ENCODE measurements around the gene WIPF2. TPM values are rescaled to one million over a fixed set of nuclear protein-coding genes. Genes with fewer than 3 reads are reported as not detected.

WIPF2 gene
- total and polyA plus RNA-seq, 2 of the 8 experiments (the other 6 are each of a cell fraction or from before 2014, with no cell fraction given), result 6.9 to 25.3 TPM

DNA sequence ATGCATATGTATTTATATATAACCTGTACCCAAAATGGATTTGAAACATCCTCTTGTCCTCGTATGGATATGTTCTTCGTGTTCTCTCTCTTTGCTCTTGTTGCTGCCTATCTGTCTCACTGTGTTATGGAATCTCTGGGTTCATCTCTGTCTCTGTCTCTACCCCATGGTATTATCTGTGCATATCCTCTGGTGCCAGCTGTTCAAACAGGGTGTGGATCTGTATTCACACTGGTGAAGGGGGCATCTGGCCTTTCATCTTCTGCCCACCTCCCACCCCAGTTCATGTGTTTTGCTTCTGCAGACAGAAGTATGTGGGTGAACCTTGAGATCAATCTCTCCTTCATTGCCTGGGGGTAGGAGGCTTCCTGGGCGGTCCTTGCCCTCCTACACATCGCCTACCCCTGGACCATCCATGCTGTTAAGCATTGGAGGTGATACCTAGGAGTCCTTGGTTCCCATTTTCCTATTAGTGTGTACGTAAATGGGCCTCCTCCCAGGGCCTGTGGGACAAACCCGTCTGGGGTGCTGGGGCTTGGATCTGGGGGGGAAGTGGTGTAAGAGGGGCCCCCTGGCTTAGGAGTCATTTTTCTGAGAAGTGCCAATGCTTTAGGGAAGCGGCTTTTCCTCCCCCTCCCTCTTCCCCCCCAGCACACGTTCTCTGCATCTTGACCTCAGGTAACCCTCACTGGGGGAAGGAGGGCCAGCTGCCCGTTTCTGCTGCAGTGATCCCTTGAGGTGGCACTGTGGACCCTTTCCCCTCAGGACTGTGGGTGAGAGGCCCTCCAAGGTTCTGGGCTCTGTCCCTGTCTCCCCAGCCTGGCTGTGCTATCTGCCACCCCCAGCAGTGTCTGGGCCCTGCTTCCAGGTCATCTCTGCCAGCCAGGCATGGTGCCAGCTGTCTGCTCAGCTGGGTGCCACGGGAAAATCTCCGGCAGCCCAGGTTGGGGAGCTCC lies 111.0 kb downstream of the WIPF2 start:
- H4K91ac ChIP-seq (replicated peaks; ENCODE audit: insufficient read length, low read length), result no peak overlapping the region
- no peak overlapping the region for H2BK15ac ChIP-seq (ENCODE audit: low read length)
- no peak overlapping the region for H2BK20ac ChIP-seq (ENCODE audit: low read length)
- H3K14ac ChIP-seq (ENCODE audit: insufficient read length), result no peak overlapping the region
- H3K18ac ChIP-seq (ENCODE audit: extremely low read depth, low read length), result no peak overlapping the region
- no peak overlapping the region for H4K8ac ChIP-seq (ENCODE audit: extremely low read depth, insufficient read depth, low read length)
- FAIRE-seq (no peak), DNase-seq (ENCODE audit: low read depth in 1 of 2, low spot score in 2 of 2) (no peak)
- H2AFZ ChIP-seq (ENCODE audit: low read length), result no peak overlapping the region
- peaks cover 14 to 16% of the 10 kb centered on the region in 2 experiments for H4K20me1 ChIP-seq (replicated peaks in 1 of 2; ENCODE audit: control insufficient read depth in 1 of 2, insufficient read depth in 2 of 2, low read length in 2 of 2)
- H4K5ac ChIP-seq (ENCODE audit: insufficient read length, low read depth, low read length), result no peak overlapping the region
- no peak overlapping the region for H2BK5ac ChIP-seq (ENCODE audit: low read depth, low read length)
- no peak overlapping the region for H3K4me2 ChIP-seq (ENCODE audit: insufficient read depth in 1 of 2, low read depth in 2 of 2, low read length in 2 of 2)
- CTCF ChIA-PET (ENCODE audit: partially characterized antibody), result interaction anchor here (0.6 to 39.2 kb wide), 6 partner anchors 11 to 295 kb away, joined by 3 to 1198 read pairs (median 6); partner anchors contain the start of genes GJD3 and RARA
- peaks cover 0 to 3% (median 1%) of the 10 kb centered on the region in 4 experiments; a peak in 4 of 7 replicates for H3K27me3 ChIP-seq (replicated peaks in 1 of 4; ENCODE audit: control insufficient read depth in 3 of 4, extremely low read depth in 1 of 4, insufficient read depth in 3 of 4, low read length in 3 of 4)
- no peaks in the 10 kb centered on the region for H3K9me3 ChIP-seq (ENCODE audit: insufficient read depth in 2 of 2, low read depth in 1 of 2, low read length in 1 of 2)
- no peak for TF ChIP-seq ZNF274 (IDR thresholded peaks at IDR 0.05; ENCODE audit: borderline replicate concordance, extremely low read depth, low read length)
- no peak for TF ChIP-seq CTBP2 (IDR thresholded peaks at IDR 0.05; ENCODE audit: borderline replicate concordance, insufficient read depth, insufficient read length, low read length)
- TF ChIP-seq RFX5 (IDR thresholded peaks at IDR 0.05; ENCODE audit: borderline replicate concordance, low read depth, low read length), result no peak
- no peak for TF ChIP-seq KDM5A (IDR thresholded peaks at IDR 0.05; ENCODE audit: low read length)
- TF ChIP-seq BRCA1 (IDR thresholded peaks at IDR 0.05; ENCODE audit: low read depth, low read length), result no peak
- no peak for TF ChIP-seq CEBPB (IDR thresholded peaks at IDR 0.05; ENCODE audit: low read depth, low read length)
- TF ChIP-seq SIN3A (conservative IDR thresholded peaks at IDR 0.05 in 1 of 2, IDR thresholded peaks at IDR 0.05 in 1 of 2; ENCODE audit: low read depth in 1 of 2, low read length in 2 of 2), result no peak
- TF ChIP-seq POLR2AphosphoS5 (IDR thresholded peaks at IDR 0.05; ENCODE audit: low read depth, low read length), result no peak
- TF ChIP-seq TAF1 (IDR thresholded peaks at IDR 0.05; ENCODE audit: low read depth, low read length), result no peak
- no peak for TF ChIP-seq JUND (IDR thresholded peaks at IDR 0.05; ENCODE audit: low read length)
- no peak for TF ChIP-seq PHF8 (conservative IDR thresholded peaks at IDR 0.05; ENCODE audit: low read depth, low read length)
- no peaks in the 10 kb centered on the region for H3K36me3 ChIP-seq (ENCODE audit: control insufficient read depth in 2 of 4, insufficient read depth in 4 of 4, low read length in 3 of 4)
- H3K9ac ChIP-seq (replicated peaks in 1 of 4; ENCODE audit: extremely low read depth in 1 of 4, low read depth in 3 of 4, low read length in 3 of 4), result no peak overlapping the region
- H2BK120ac ChIP-seq (replicated peaks; ENCODE audit: low read depth, low read length), result no peak overlapping the region
- peaks cover 0 to 4% (median 1%) of the 10 kb centered on the region in 4 experiments; a peak in 3 of 7 replicates for H3K4me1 ChIP-seq (replicated peaks in 1 of 4; ENCODE audit: control insufficient read depth in 3 of 4, insufficient read depth in 4 of 4, low read length in 3 of 4)
- H3K23me2 ChIP-seq (ENCODE audit: low read depth, low read length), result no peaks in the 10 kb centered on the region
- H2BK12ac ChIP-seq (ENCODE audit: low read depth, low read length), result no peak overlapping the region
- H3K56ac ChIP-seq (replicated peaks; ENCODE audit: insufficient read length, low read depth, low read length), result no peak overlapping the region
- H3K4ac ChIP-seq (replicated peaks; ENCODE audit: insufficient read length, low read depth, low read length), result no peak overlapping the region
- H3K79me1 ChIP-seq (ENCODE audit: low read depth, low read length), result peaks cover 9% of the 10 kb centered on the region; the same call in 1 of the 2 replicates
- no peak overlapping the region for H3K27ac ChIP-seq (ENCODE audit: low read depth, low read length)
- no peak overlapping the region for H3K4me3 ChIP-seq (ENCODE audit: extremely low read depth in 1 of 4, insufficient read depth in 2 of 4, low read depth in 3 of 4, low read length in 4 of 4)
- 77% methylated on average over 10 of the region's 11 CpGs; no CpG with 5 or more reads in 1 of the 2 experiments for WGBS, 2 experiments (ENCODE audit: extremely low coverage in 1 of 2, insufficient coverage in 1 of 2, insufficient read length in 1 of 2, insufficient replicate concordance in 2 of 2, low coverage in 1 of 2, low lambda C conversion rate in 2 of 2, missing lambda C conversion rate in 1 of 2)
- POLR2A ChIA-PET (ENCODE audit: partially characterized antibody), result interaction anchor here (0.9 to 3.1 kb wide), 6 partner anchors 9 to 40 kb away, joined by 3 to 22 read pairs (median 3); partner anchors contain the start of gene RARA
- no peak overlapping the region for H2AK5ac ChIP-seq (ENCODE audit: low read depth, low read length)
- no peak overlapping the region for H3K23ac ChIP-seq (ENCODE audit: insufficient read length)
- H3K79me2 ChIP-seq (ENCODE audit: control insufficient read depth in 1 of 2, insufficient read depth in 2 of 2, low read length in 2 of 2), result peaks cover 0 to 6% of the 10 kb centered on the region in 2 experiments; a peak in 1 of 4 replicates
